Measurements from ENCODE around the gene PRKG1. TPM values are rescaled to one million over a fixed set of nuclear protein-coding genes. Genes with fewer than 3 reads are reported as not detected.

The PRKG1 gene
- polyA plus RNA-seq, 3 donors, result not detected

- H3K27ac Mint-ChIP-seq, result no peak overlapping the region
- no peaks in the 10 kb centered on the region for H3K36me3 Mint-ChIP-seq
- no peak overlapping the region for H3K4me2 ChIP-seq (replicated peaks; ENCODE audit: extremely low read depth, low read length, poor library complexity, severe bottlenecking)
- H2AFZ ChIP-seq (ENCODE audit: insufficient read depth, low read depth, low read length, poor library complexity, severe bottlenecking), result no peak overlapping the region
- no peak overlapping the region for H3K27ac ChIP-seq (ENCODE audit: low read depth in 1 of 2, low read length in 2 of 2)
- intact Hi-C loops (cut with micrococcal nuclease), result no loop called here
- H3K4me1 Mint-ChIP-seq, result no peaks in the 10 kb centered on the region
- H3K27me3 ChIP-seq (ENCODE audit: control insufficient read depth in 2 of 2, insufficient read depth in 2 of 2, low read length in 2 of 2), result no peaks in the 10 kb centered on the region
- 100% methylated on average over 1 of the region's 5 CpGs for WGBS (ENCODE audit: insufficient coverage)
- H3K4me1 ChIP-seq (ENCODE audit: control insufficient read depth in 1 of 2, insufficient read depth in 2 of 2, low read length in 2 of 2), result no peaks in the 10 kb centered on the region
- H4K20me1 ChIP-seq (ENCODE audit: insufficient read depth, low read length), result no peaks in the 10 kb centered on the region
- peaks cover 0 to 2% (median 0%) of the 10 kb centered on the region in 3 donors for H3K27me3 Mint-ChIP-seq (ENCODE audit: low read depth in 3 of 3)
- TF ChIP-seq, protein P1, sequence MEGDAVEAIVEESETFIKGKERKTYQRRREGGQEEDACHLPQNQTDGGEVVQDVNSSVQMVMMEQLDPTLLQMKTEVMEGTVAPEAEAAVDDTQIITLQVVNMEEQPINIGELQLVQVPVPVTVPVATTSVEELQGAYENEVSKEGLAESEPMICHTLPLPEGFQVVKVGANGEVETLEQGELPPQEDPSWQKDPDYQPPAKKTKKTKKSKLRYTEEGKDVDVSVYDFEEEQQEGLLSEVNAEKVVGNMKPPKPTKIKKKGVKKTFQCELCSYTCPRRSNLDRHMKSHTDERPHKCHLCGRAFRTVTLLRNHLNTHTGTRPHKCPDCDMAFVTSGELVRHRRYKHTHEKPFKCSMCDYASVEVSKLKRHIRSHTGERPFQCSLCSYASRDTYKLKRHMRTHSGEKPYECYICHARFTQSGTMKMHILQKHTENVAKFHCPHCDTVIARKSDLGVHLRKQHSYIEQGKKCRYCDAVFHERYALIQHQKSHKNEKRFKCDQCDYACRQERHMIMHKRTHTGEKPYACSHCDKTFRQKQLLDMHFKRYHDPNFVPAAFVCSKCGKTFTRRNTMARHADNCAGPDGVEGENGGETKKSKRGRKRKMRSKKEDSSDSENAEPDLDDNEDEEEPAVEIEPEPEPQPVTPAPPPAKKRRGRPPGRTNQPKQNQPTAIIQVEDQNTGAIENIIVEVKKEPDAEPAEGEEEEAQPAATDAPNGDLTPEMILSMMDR (IDR thresholded peaks at IDR 0.05), result no peak
- H3K4me3 ChIP-seq (replicated peaks in 1 of 3; ENCODE audit: low read depth in 2 of 3, low read length in 3 of 3), result no peak overlapping the region
- no peak overlapping the region for H3K9ac ChIP-seq (ENCODE audit: insufficient read depth, low read length, poor library complexity, severe bottlenecking)
- H3K36me3 ChIP-seq (replicated peaks in 1 of 2; ENCODE audit: control insufficient read depth in 1 of 2, insufficient read depth in 2 of 2, low read length in 2 of 2), result no peaks in the 10 kb centered on the region
- no peaks in the 10 kb centered on the region for H3K9me3 ChIP-seq (replicated peaks in 1 of 2; ENCODE audit: control insufficient read depth in 1 of 2, insufficient read depth in 1 of 2, low read length in 2 of 2)
- no peak overlapping the region for H3K4me3 Mint-ChIP-seq
- DNase-seq, result no peak
- H3K79me2 ChIP-seq (ENCODE audit: insufficient read depth, low read length), result no peaks in the 10 kb centered on the region
- peaks cover 0 to 6% (median 3%) of the 10 kb centered on the region in 7 donors for H3K9me3 Mint-ChIP-seq
These were observed 979.2 kb downstream of the PRKG1 start for GRCh38 chr10:52053497-52053896.

GRCh38 chr10:52056291-52056690, 982.0 kb downstream of the PRKG1 start:
- no CpG with 5 or more reads among the region's 2 CpGs for WGBS (ENCODE audit: insufficient coverage)
- H3K27me3 Mint-ChIP-seq (ENCODE audit: low read depth in 3 of 3), result peaks cover 0 to 2% (median 0%) of the 10 kb centered on the region in 3 donors

More at GRCh38 chr10:52056291-52056690, 982.0 kb downstream of the PRKG1 start:
- Histone ChIP-seq H3K27me3 (ENCODE audit: control insufficient read depth in 2 of 2, insufficient read depth in 2 of 2, low read length in 2 of 2) (no peaks in the 10 kb centered on the region), H3K79me2 (ENCODE audit: insufficient read depth, low read length) (no peaks in the 10 kb centered on the region), H2AFZ (ENCODE audit: insufficient read depth, low read depth, low read length, poor library complexity, severe bottlenecking) (no peak overlapping the region), H4K20me1 (ENCODE audit: insufficient read depth, low read length) (no peaks in the 10 kb centered on the region), H3K27ac (ENCODE audit: low read depth in 1 of 2, low read length in 2 of 2) (no peak overlapping the region), H3K36me3 (replicated peaks in 1 of 2; ENCODE audit: control insufficient read depth in 1 of 2, insufficient read depth in 2 of 2, low read length in 2 of 2) (no peaks in the 10 kb centered on the region), H3K4me3 (replicated peaks in 1 of 3; ENCODE audit: low read depth in 2 of 3, low read length in 3 of 3) (no peak overlapping the region), H3K9ac (ENCODE audit: insufficient read depth, low read length, poor library complexity, severe bottlenecking) (no peak overlapping the region), H3K4me1 (ENCODE audit: control insufficient read depth in 1 of 2, insufficient read depth in 2 of 2, low read length in 2 of 2) (no peaks in the 10 kb centered on the region), H3K9me3 (replicated peaks in 1 of 2; ENCODE audit: control insufficient read depth in 1 of 2, insufficient read depth in 1 of 2, low read length in 2 of 2) (no peaks in the 10 kb centered on the region), H3K4me2 (replicated peaks; ENCODE audit: extremely low read depth, low read length, poor library complexity, severe bottlenecking) (no peak overlapping the region)
- H3K4me1 Mint-ChIP-seq, result no peaks in the 10 kb centered on the region
- intact Hi-C loops (cut with micrococcal nuclease), result no loop called here
- H3K27ac Mint-ChIP-seq, result no peak overlapping the region
- no peak for DNase-seq
- H3K36me3 Mint-ChIP-seq, result no peaks in the 10 kb centered on the region
- peaks cover 0 to 5% (median 0%) of the 10 kb centered on the region in 7 donors for H3K9me3 Mint-ChIP-seq
- H3K4me3 Mint-ChIP-seq, result no peak overlapping the region
- TF ChIP-seq, protein P1 (IDR thresholded peaks at IDR 0.05), result no peak
